Suprapubic skin (tissue), 4 donors: ENCODE measurements around the gene THAP9. TPM values are rescaled to one million over a fixed set of nuclear protein-coding genes. Genes with fewer than 3 reads are reported as not detected.
"Not testable (repeated sequence)": the region's sequence is repeated elsewhere in the genome, so short reads cannot be mapped to it uniquely, and the experiment has no call there.

ENCODE experiments used
- DNase-seq, 2 donors: peaks; one replicate each; pipeline ENCODE4 v3.0.0-alpha.2; 2019; ENCODE audit warnings: low spot score in 2 of 2
- H3K27ac ChIP-seq: fragments of 200-600 bp; sonication (generic); one replicate; pipeline ENCODE4 v1.5.1; 2019
- H3K27me3 ChIP-seq: fragments of 200-600 bp; sonication (generic); one replicate; pipeline ENCODE4 v1.5.1; 2019
- H3K36me3 ChIP-seq: fragments of 200-600 bp; sonication (generic); one replicate; pipeline ENCODE4 v1.5.1; 2019
- H3K4me1 ChIP-seq: fragments of 200-600 bp; sonication (generic); one replicate; pipeline ENCODE4 v1.5.1; 2019
- H3K4me3 ChIP-seq: fragments of 200-600 bp; sonication (generic); one replicate; pipeline ENCODE4 v1.5.1; 2019; ENCODE audit warnings: mild to moderate bottlenecking
- H3K9me3 ChIP-seq: fragments of 200-600 bp; sonication (generic); one replicate; pipeline ENCODE4 v1.5.1; 2019
- CTCF ChIP-seq, 2 donors: fragments of 200-600 bp in 1 of 2; fragments of 450-650 bp in 1 of 2; sonication (generic) in 1 of 2; IDR thresholded peaks; one replicate each; pipeline ENCODE4 v1.5.1; 2016 to 2019; ENCODE audit warnings: antibody characterized with exemption in 2 of 2, mild to moderate bottlenecking in 1 of 2, moderate library complexity in 1 of 2
- EP300 ChIP-seq: sonication (generic); formaldehyde crosslinking; IDR thresholded peaks from one replicate; pipeline ENCODE4 v1.6.1; 2017; ENCODE audit warnings: antibody characterized with exemption
- POLR2A ChIP-seq, 2 donors: fragments of 450-650 bp; IDR thresholded peaks; one replicate each; pipeline ENCODE4 v1.6.1; 2017; ENCODE audit warnings: antibody characterized with exemption in 2 of 2, mild to moderate bottlenecking in 2 of 2, moderate library complexity in 2 of 2
- POLR2AphosphoS5 ChIP-seq, 3 donors: sonication (generic); formaldehyde crosslinking; IDR thresholded peaks; one replicate each; pipeline ENCODE4 v1.6.1; 2017; ENCODE audit warnings: antibody characterized with exemption in 3 of 3
- WGBS: methylation state at CpG from one replicate; pipeline ENCODE4 v1.1.5; 2018; 5-methylcytosine and 5-hydroxymethylcytosine counted together
- total RNA-seq, 4 donors: library from RNA; depleted of rRNA; stranded (reverse); fragments of >200 nt; gene quantifications; one replicate each; pipeline ENCODE4 v1.1.0, GENCODE V29; 2016

THAP9 gene
- total RNA-seq, 4 donors from 2014 or later = 2.0 to 3.1 (median 2.6) TPM

GRCh38 chr4:82861529-82861928 lies 39.0 kb upstream of the THAP9 start:
- Histone ChIP-seq H3K27me3 (no peaks in the 10 kb centered on the region), H3K4me1 (peaks cover 6% of the 10 kb centered on the region), H3K9me3 (no peaks in the 10 kb centered on the region), H3K4me3 (no peak overlapping the region), H3K36me3 (peaks cover 60% of the 10 kb centered on the region), H3K27ac (no peak overlapping the region)
- TF ChIP-seq EP300 (no peak), CTCF (IDR thresholded peaks at IDR 0.05) (no peak), POLR2A (IDR thresholded peaks at IDR 0.05) (no peak), POLR2AphosphoS5 (IDR thresholded peaks at IDR 0.05) (no peak)
- DNase-seq = no peak

GRCh38 chr4:82864336-82864979 lies 36.1 kb upstream of the THAP9 start:
- Histone ChIP-seq H3K4me3 (no peak overlapping the region), H3K27me3 (no peaks in the 10 kb centered on the region), H3K27ac (peak overlapping the region; percentile 8), H3K9me3 (no peaks in the 10 kb centered on the region), H3K36me3 (peaks cover 71% of the 10 kb centered on the region), H3K4me1 (peaks cover 6% of the 10 kb centered on the region)
- no peak for DNase-seq
- TF ChIP-seq EP300 = no peak
- WGBS = 89% methylated on average over 6 of the region's 6 CpGs

DNA sequence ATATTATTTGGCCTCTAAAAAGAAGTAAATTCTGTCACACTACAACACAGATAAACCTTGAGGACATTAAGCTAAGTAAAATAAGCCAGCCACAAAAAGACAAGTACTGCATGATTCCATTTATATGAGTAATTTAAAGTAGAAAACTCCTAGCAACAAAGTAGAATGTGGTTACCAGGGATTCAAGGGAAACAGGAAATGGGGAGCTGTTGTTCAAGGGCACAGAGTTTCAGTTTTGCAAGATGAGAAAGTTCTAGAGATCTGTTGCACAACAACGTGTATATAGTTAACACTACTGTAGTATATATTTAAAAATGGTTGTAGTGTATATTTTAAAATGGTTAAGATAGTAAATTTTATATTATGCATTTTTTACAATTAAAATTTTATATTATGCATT lies 34.9 kb upstream of the THAP9 start:
- peak overlapping the region; percentile 8 for H3K27ac ChIP-seq
- TF ChIP-seq POLR2AphosphoS5 (IDR thresholded peaks at IDR 0.05) (no peak), CTCF (IDR thresholded peaks at IDR 0.05) (no peak), POLR2A (IDR thresholded peaks at IDR 0.05) (no peak), EP300 (no peak)
- H3K27me3 ChIP-seq = no peaks in the 10 kb centered on the region
- no peak overlapping the region for H3K4me3 ChIP-seq
- no peak for DNase-seq
- H3K36me3 ChIP-seq = peaks cover 79% of the 10 kb centered on the region
- WGBS = 16% methylated on average over 1 of the region's 1 CpG
- H3K4me1 ChIP-seq = peaks cover 6% of the 10 kb centered on the region
- H3K9me3 ChIP-seq = no peaks in the 10 kb centered on the region

DNA sequence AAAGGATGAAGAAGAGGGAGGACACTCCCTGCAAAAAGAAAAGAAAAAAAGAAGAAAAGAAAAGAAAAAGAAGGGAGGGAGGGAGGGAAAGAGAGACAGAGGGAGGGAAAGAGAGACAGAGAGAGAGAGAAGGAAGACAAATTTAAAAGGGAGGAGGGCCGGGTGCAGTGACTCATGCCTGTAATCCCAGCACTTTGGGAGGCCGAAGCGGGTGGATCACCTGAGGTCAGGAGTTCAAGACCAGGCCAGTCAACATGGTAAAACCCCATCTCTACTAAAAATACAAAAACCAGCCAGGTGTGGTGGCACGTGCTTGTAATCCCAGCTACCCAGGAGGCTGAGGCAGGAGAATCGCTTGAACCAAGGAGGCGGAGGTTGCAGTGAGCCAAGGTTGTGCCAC lies 34.5 kb upstream of the THAP9 start:
- peaks cover 84% of the 10 kb centered on the region for H3K36me3 ChIP-seq
- H3K4me1 ChIP-seq, H3K4me3 ChIP-seq, DNase-seq, H3K27me3 ChIP-seq, H3K9me3 ChIP-seq: not testable (repeated sequence)
- peak overlapping the region; percentile 44 for H3K27ac ChIP-seq
- 58% methylated on average over 6 of the region's 6 CpGs for WGBS

- H3K27me3 ChIP-seq = no peaks in the 10 kb centered on the region
- H3K27ac ChIP-seq = no peak overlapping the region
- H3K9me3 ChIP-seq = no peaks in the 10 kb centered on the region
- no peak overlapping the region for H3K4me3 ChIP-seq
- no peak for DNase-seq
- H3K4me1 ChIP-seq = peaks cover 6% of the 10 kb centered on the region
- no peak for TF ChIP-seq CTCF (IDR thresholded peaks at IDR 0.05)
- TF ChIP-seq POLR2AphosphoS5 (IDR thresholded peaks at IDR 0.05) = no peak
- TF ChIP-seq EP300 = no peak
- TF ChIP-seq POLR2A (IDR thresholded peaks at IDR 0.05) = no peak
- WGBS = 89% methylated on average over 8 of the region's 8 CpGs
- peaks cover 89% of the 10 kb centered on the region for H3K36me3 ChIP-seq
These were observed 33.7 kb upstream of the THAP9 start for GRCh38 chr4:82866706-82867385.

DNA sequence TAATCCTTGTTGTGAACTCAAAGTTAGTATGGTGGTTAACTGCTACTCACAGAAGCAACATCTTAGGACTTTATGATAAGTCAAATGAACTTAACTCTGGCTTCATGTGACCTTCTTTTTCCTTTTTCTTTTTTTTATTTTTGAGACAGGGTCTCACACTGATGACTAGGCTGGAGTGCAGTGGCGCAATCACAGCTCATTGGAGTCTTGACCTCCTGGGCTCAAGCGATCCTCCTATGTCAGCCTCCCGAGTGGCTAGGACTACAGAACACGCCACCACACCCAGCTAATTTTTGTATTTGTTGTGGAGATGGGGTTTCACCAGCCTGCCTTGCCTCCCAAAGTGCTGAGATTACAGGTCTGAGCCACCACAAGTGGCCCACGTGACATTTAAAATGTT lies 32.0 kb upstream of the THAP9 start:
- no peaks in the 10 kb centered on the region for H3K27me3 ChIP-seq
- H3K36me3 ChIP-seq = peaks cover 91% of the 10 kb centered on the region
- no peak overlapping the region for H3K4me3 ChIP-seq
- no peaks in the 10 kb centered on the region for H3K9me3 ChIP-seq
- DNase-seq = no peak
- H3K4me1 ChIP-seq = peaks cover 6% of the 10 kb centered on the region
- WGBS = 96% methylated on average over 5 of the region's 5 CpGs
- no peak for TF ChIP-seq CTCF (IDR thresholded peaks at IDR 0.05)
- TF ChIP-seq POLR2AphosphoS5 (IDR thresholded peaks at IDR 0.05) = no peak
- TF ChIP-seq POLR2A (IDR thresholded peaks at IDR 0.05) = no peak
- TF ChIP-seq EP300 = no peak
- no peak overlapping the region for H3K27ac ChIP-seq
